ENCODE data around the gene SH3TC1. TPM values are rescaled to one million over a fixed set of nuclear protein-coding genes. Genes with fewer than 3 reads are reported as not detected.

The SH3TC1 gene
- total RNA-seq, 1 donor from 2014 or later = 5.4 TPM

DNA sequence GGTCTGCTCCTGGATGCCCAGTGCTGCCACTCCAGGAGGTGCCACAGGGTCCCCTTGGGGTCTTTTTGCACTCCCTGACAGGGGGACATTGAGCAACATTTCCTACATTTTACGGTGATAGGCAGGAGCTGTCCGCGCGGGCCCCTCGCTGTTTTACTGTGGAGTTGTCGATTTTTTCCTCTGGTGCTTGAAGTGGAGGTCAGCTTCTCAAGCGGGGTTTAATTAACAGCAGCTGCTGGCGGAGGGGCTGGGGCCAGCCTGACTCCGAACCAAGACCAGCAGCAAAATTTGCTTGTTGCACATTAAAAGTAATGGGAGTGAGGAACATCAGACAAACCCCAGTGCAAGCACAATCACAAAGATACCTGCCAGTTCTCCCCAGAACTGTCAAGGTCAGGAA lies 13.2 kb upstream of the SH3TC1 start:
- no peak overlapping the region for H3K4me3 Mint-ChIP-seq
- H3K36me3 Mint-ChIP-seq = no peaks in the 10 kb centered on the region
- no peaks in the 10 kb centered on the region for H3K9me3 Mint-ChIP-seq
- H3K27ac Mint-ChIP-seq = no peak overlapping the region
- TF ChIP-seq, protein P1, sequence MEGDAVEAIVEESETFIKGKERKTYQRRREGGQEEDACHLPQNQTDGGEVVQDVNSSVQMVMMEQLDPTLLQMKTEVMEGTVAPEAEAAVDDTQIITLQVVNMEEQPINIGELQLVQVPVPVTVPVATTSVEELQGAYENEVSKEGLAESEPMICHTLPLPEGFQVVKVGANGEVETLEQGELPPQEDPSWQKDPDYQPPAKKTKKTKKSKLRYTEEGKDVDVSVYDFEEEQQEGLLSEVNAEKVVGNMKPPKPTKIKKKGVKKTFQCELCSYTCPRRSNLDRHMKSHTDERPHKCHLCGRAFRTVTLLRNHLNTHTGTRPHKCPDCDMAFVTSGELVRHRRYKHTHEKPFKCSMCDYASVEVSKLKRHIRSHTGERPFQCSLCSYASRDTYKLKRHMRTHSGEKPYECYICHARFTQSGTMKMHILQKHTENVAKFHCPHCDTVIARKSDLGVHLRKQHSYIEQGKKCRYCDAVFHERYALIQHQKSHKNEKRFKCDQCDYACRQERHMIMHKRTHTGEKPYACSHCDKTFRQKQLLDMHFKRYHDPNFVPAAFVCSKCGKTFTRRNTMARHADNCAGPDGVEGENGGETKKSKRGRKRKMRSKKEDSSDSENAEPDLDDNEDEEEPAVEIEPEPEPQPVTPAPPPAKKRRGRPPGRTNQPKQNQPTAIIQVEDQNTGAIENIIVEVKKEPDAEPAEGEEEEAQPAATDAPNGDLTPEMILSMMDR (conservative IDR thresholded peaks at IDR 0.05) = no peak
- no peaks in the 10 kb centered on the region for H3K27me3 Mint-ChIP-seq
- DNase-seq (ENCODE audit: extremely low spot score, unreplicated experiment) = no peak
- peaks cover 27% of the 10 kb centered on the region for H3K4me1 Mint-ChIP-seq (ENCODE audit: unreplicated experiment)

- Mint-ChIP-seq H3K36me3 (no peaks in the 10 kb centered on the region), H3K27me3 (no peaks in the 10 kb centered on the region), H3K4me1 (ENCODE audit: unreplicated experiment) (peaks cover 37% of the 10 kb centered on the region), H3K27ac (peak overlapping the region; percentile 10), H3K4me3 (no peak overlapping the region), H3K9me3 (no peaks in the 10 kb centered on the region)
- DNase-seq (ENCODE audit: extremely low spot score, unreplicated experiment) = no peak
- TF ChIP-seq, protein P1 (conservative IDR thresholded peaks at IDR 0.05) = no peak
These were observed 11.0 kb upstream of the SH3TC1 start for GRCh38 chr4:8188085-8188484.

- Mint-ChIP-seq H3K27me3 (no peaks in the 10 kb centered on the region), H3K4me3 (no peak overlapping the region), H3K27ac (no peak overlapping the region), H3K36me3 (no peaks in the 10 kb centered on the region), H3K4me1 (ENCODE audit: unreplicated experiment) (peaks cover 37% of the 10 kb centered on the region), H3K9me3 (no peaks in the 10 kb centered on the region)
- DNase-seq (ENCODE audit: extremely low spot score, unreplicated experiment) = no peak
- TF ChIP-seq, protein P1 (conservative IDR thresholded peaks at IDR 0.05) = no peak
These were observed 10.1 kb upstream of the SH3TC1 start for GRCh38 chr4:8188743-8189550.

DNA sequence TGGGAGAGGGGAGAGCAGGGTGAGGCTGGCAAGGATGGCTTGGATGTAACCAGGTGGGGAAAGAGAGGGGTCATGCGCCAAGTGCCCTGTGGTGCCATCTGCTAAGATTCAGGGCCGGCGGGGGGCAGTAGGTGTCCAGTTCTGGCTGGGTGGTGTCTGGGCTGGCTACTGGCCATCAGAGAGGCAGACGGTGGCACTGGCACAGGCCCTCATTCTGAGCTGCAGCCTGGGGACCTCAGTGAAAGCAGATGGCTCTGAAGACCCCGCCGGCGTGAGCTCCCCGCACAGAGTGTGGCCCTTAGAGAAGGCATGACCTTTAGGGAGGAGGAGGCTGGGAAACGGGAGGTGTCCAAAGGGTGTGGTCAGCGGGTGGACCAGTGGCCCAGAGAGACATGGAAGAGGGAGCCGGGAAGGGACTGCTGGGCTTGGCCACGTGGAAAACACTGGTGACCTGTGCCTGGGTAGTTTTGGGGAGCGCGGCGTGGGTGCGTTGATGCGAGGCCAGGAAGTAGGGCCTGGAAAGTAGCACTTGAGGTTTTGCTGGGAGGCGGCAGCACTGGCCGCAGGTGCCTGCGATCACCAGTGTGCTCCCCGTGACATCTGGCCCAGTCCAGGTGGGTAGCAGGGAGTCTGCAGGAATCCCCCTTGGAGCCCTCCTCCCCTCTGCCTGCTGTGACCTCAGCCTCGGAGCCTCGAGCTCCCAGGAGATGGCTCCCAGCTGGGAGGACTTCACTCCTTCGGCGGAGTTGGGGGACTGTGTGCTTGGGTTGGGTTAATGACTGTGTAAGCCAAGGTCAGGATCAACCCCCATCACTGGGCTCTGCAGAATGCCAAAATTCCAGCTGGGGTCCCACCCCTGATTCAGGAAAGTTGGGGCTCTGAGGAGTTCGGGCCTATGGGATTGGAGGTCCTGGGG lies 9.3 kb upstream of the SH3TC1 start:
- H3K36me3 Mint-ChIP-seq = no peaks in the 10 kb centered on the region
- H3K4me1 Mint-ChIP-seq (ENCODE audit: unreplicated experiment) = peaks cover 39% of the 10 kb centered on the region
- H3K27ac Mint-ChIP-seq = no peak overlapping the region
- no peaks in the 10 kb centered on the region for H3K27me3 Mint-ChIP-seq
- no peak overlapping the region for H3K4me3 Mint-ChIP-seq
- no peaks in the 10 kb centered on the region for H3K9me3 Mint-ChIP-seq
- no peak for DNase-seq (ENCODE audit: extremely low spot score, unreplicated experiment)
- TF ChIP-seq, protein P1 (conservative IDR thresholded peaks at IDR 0.05) = no peak

DNA sequence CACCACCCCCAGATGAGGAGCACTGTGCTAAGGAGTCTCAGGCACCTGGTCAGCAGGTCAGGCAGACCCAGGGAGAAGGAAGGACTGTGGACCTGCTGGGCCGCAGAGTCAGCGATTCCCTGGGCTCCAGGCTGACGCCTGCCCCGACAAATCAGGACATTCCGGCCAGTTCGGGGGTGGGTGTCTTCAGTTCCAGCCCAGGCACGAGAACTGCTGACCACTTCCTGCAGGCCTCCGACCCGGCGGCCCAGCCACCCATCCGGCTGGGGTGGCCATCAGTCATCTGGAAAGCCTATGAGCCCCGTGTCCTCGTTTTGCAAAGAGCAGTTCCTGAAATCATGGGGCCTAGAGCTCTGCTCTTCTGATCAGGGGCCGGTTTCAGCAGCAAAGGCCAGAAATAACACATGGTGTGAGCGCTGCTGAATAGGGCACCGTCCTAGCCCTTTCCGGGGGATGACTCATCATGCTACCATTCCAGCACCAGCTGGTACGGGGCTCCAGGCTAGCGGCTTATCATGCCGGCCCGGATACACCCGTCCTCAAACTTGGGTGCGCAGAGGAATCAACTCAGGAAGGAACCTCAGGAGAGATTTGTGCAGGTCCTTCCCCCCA lies 7.8 kb upstream of the SH3TC1 start:
- Mint-ChIP-seq H3K4me1 (ENCODE audit: unreplicated experiment) (peaks cover 33% of the 10 kb centered on the region), H3K4me3 (no peak overlapping the region), H3K27me3 (no peaks in the 10 kb centered on the region), H3K9me3 (no peaks in the 10 kb centered on the region), H3K27ac (no peak overlapping the region), H3K36me3 (no peaks in the 10 kb centered on the region)
- DNase-seq (ENCODE audit: extremely low spot score, unreplicated experiment) = no peak
- TF ChIP-seq, protein P1 (conservative IDR thresholded peaks at IDR 0.05) = no peak
